HG03108 (cell line): ENCODE results near the gene CABP1.

Source experiments
- ATAC-seq: cut with Tn5 transposase; IDR thresholded peaks from one replicate; pipeline ENCODE4 v1.9.1; 2021; ENCODE audit warnings: moderate library complexity; ENCODE audit not compliant: unreplicated experiment

Gene CABP1

DNA sequence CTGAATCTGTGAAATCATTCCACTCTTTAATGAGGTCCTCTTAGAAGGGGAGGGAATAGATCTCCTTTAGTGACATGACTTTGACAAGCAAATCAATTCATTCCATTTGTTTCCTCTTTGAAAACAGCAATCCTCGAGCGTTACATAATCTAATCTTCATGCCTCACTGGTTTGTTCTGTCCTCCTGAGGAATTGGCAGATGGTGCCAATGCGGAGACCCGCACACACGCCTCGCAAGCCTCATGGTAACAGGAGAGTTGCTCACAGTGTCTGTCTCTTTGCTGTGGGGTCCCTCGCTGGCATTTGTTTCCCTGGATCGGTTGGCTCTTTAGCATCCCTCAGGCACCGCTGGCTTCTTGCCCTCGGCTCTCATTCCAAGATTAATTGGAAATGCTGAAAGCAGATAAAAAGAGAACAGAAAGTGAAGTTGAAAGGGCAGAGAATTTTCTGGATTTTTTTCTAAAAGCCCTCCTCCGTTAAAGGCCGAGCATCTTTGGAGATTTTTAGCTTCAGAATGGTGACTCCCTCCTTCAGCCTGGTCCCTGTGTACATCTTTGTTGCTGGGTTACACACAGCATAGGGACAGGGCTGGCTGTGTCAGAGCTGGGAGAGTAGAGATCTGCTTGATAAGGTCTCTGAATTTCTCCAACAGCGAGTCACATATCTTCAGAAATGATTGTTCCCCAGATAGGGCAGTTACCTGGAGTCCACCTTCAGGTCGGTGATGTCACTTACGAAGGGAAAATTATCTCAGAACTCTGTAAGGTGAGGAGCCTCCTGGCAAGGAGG is 10.1 kb upstream of the CABP1 start:
- ATAC-seq = no peak

DNA sequence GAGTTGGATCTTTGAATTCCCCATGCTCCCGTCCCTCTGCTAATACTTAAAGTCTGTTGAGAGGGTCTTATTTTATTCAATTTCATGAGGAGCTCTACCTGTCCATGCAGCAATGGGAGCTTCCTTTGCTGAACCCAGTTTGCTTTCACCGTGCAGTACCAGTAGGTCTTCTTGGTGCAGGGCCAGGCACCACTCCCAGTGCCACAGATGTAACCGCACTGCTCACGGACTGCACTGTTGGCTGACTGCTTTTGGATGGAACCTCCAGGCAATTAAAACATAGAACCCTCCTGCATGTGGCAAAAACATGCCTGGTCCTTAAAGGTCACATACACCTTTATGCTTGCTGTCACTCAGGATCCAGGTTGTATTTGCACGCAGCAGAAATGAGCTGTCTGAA is 9.3 kb upstream of the CABP1 start:
- no peak for ATAC-seq

DNA sequence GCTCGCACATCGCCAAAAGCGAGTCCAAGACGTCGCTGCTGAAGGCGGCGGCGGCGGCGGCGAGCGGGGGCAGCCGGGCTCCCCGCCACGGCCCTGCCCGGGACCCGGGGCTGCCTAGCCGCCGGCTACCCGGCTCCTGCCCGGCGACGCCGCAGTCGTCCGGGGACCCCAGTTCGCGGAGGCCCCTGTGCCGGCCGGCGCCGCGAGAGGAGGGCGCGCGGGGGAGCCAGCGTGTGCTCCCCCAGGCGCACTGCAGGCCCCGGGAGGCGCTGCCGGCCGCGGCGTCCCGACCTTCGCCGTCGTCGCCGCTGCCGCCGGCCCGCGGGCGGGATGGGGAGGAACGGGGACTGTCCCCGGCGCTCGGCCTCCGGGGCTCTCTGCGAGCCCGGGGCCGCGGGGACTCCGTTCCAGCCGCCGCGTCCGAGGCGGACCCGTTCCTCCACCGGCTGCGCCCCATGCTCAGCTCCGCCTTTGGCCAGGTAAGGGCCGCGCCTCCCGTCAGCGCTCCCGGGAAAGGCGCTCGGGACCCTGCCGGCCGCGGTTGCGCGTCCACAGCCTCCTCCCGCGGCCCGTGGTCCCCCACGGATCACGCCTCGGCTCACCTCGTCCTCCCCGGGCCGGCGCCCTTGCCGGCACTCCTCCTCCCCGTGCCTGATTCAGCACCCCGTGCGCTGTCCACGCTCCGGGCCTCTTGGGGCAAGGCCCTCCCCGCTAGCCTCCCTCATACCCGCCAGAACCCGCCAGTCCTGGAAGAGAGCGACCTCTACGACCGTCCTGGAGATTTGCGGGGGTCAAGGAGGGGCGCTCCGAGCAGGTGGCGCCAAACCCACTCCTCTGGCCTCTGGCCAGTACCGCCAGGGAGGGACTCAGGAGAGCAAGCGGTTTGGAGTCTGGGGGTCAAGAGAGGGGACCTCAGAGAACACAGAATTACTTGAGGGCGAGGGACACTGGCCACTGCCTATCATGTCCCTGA is 721 bp downstream of the CABP1 start:
- peak; percentile 30 for ATAC-seq

DNA sequence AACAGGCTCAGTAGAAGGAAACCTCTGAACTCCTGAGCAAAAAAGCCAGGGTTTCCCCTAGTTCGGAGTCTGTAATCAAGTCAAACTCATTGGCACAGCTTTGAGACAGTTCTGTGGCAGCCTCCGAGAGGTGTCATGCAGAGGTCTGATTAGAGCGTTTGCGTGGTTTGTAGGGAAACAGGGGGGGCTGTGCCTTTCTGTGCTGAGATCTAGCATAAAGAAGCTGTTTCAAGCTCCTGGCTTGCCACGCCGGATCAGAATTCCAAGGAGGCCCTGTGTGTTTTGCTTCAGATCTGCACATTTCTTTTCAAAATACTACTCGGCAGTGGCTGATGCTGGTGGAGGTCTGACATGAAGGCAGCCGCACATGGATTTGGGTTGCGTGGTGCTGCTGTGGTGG is 1.7 kb downstream of the CABP1 start:
- ATAC-seq = no peak

DNA sequence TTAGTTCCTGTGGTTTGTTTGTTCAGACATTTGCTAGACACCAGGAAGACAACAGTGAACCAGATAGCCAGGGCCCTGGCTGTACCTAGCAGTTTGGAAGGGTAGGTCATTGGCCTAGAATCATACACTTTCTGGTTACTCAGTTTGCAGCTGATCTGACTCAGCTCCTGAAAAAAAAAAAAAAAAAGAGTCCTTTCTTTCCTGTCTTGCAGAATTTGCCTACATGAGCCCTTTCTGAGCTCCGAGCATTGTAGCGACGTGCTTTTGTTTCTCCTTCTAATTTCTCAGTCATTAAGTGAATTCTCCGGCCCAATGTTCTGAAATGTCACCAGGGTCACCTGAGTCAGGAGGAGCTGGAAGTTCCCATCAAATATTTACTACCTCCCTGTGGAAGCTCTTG is 2.4 kb downstream of the CABP1 start:
- no peak for ATAC-seq

DNA sequence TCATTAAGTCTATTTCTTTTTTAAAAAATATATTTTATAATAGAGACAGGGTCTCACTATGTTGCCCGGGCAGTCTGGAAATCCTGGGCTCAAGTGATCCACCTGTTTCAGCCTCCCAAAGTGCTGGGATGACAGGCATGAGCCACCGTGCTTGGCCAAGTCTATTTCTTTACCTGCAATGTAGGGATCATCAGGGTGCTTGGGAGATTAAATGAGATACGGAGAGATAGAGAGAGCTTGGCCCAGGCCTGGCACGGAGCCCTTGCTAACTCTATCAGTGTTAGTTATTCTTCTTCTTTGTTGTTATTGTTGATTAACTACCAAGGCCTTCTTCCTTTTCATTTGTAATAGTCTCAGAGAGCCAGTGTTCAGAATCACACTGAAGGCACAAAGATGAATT is 3.1 kb downstream of the CABP1 start:
- no peak for ATAC-seq

DNA sequence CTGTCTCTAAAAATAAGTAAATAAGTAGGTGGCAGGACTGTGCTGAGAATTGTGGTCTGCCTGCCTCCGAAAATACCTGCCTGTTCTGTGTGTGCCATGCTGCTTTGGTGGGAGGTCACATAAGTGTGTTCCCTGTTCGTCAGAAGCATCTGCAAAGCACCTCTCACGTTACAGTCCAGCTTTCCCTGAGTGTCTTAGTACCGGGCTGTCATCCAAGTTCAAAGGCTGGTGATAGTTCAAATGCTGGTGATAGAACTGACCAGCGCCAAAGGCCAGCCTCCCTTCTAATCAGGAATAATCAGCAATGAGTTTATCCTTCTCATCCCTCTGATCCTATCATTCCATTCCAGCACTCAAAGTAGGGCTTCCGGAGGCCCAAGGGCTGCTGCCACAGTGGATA is 5.6 kb downstream of the CABP1 start:
- ATAC-seq = no peak

DNA sequence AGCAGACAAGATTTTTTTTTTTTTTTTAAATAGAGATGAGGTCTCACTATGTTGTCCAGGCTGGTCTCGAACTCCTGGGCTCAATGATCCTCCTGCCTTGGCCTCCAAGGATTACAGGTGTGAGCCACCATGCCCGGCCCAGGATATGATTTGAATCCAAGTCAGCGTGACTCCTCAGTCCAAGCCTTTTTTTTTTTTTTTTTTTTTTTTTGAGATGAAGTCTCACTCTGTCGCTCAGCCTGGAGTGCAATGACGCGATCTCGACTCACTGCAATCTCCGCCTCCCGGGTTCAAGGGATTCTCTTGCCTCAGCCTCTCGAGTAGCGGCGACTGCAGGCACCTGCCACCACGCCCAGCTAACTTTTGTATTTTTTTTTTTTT is 6.9 kb downstream of the CABP1 start:
- no peak for ATAC-seq

DNA sequence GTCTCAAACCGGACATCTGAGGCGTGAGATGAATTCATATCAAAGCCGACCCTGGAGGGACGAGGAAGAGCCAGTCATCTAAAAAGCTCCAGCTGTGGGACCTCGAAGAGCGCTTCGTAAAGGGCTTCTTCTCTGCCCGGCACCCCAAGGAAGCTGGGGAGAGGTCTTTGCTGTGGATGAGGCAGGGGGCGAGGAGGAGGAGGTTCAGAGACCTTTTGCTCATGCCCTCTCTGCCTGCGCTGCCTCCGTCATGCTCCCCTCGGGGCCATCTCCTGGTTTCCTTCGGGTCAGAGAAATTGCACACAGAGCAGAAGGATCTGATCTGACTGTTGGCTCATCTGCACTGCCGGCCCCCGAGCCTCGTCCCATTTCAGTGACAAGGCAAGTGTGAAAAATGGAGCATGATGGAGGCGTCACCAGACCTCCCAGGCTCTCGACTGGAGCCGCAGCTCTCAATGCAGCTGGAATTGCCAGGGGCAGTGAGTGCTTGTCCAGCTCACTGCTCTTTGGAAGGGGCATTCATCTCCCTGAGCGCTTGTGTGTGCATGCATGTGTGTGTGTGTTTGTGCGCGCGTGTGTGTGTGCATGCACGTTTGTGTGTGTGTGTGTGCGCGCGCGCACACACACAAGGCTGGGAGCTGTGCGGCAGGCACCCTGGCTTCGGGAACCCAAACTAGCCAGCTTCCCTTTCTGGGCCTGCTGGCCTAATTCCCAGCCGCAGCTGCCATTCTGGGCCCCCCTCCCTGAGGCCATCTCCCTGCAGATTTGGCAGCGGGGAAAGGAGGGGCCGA is 9.2 kb downstream of the CABP1 start:
- ATAC-seq = no peak

DNA sequence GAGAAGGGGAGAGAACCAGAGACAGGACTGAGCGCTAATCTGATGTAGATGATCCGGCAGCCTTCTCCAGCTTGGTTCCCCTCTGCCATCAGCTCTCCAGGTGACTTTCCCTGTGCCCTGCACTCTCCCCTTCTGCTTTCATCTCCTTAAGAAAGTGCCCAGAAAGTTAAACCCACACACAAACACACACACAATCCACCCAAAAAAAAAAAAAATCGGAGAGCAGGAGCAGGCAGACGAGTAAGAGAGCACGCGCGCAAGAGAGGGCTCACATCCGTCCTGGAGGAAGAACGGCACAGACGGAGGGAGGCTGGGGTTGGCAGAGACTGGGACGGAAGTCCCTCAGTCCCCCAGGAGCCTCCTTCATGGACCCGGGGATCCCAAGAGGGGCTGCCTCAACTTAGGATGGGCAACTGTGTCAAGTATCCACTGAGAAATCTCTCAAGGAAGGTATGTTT is 9.8 kb downstream of the CABP1 start:
- no peak for ATAC-seq

DNA sequence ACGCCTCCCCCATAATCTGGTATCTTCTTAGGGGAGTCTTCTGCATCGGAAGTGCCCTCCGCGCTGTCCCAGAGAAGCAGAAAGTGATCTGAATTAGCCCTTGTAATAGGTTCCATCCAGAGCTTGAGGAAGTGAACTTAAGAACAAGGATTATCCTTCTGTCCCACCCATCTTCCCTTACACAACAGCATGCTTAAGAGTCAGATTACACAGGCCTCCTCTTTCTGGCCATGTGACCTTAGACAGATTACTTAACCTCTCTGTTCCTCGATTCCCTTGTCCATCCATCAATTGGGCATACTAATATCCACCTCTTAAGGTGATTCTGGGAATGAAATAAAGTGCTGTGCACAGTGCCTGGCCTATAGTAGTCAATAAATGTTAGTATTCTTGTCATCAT is 11.4 kb downstream of the CABP1 start:
- ATAC-seq = no peak

DNA sequence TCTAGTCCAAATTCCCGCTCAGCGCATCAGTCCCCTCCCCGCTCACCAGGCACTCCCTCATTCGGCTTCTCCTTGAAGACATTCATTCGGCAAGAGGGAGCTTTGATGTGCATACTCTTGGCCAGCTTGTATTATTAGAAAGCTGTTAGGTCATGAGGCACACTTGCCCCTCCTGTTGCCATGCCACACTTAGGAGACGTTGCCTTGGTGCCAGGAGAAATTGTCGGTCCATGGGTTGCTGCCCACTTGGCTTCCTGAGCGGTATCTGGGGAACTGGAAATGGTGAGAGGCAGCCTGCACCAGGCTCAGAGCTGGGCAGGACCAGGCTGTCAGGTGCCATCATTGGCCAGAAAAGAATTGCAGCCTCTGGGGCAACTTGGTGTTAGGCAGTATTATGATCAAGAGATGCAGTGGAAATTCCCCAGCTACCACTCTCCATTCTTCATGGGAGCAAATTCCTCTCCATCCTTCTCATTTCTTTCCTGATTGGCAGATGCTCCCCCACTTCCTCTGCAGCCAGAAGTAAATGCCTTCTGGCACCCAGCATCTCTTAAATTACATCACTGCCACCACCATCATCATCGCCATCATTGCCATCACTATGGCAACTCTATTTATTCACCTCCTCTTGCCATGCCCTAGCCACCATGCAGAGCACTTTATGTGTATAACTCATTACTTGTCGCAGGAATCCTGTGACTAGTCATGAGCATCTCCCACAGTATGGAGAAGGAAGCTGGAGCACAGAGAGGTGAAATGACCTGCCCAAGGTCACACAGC is 12.4 kb downstream of the CABP1 start:
- ATAC-seq = no peak

DNA sequence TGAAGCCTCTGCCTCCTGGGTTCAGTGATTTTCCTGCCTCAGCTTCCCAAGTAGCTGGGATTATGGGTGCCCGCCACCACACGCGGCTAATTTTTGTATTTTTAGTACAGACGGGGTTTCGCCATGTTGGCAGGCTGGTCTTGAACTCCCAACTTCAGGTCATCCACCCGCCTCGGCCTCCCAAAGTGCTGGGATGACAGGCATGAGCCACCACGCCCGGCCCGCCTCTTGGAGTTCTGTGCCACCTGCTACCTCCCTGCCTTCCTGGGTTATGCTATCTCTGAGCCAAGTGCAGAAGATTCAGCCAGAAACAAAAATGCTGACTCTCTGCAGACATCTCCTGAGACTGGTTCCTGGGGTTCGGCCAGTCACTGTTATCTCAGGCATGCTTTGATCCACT is 13.2 kb downstream of the CABP1 start:
- ATAC-seq = no peak

DNA sequence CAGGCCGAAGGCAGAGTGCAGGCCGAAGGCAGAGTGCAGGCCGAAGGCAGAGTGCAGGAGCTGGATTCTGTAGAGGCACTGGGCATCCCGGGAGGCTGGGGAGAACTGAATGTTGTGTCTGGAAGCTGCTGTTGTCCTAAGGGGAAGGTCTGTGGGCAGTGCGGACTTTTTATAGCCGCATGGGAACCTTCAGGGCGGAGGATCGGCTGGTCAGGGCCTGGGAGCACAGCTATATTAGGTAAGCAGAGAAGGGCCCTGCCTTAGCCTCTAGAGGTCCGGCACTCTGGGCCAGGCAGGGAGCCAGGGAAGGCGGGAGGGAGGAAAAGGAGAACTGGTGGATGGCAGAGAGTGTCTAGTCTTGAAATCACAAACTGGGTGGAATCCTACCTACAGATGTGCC is 14.2 kb downstream of the CABP1 start:
- no peak for ATAC-seq

DNA sequence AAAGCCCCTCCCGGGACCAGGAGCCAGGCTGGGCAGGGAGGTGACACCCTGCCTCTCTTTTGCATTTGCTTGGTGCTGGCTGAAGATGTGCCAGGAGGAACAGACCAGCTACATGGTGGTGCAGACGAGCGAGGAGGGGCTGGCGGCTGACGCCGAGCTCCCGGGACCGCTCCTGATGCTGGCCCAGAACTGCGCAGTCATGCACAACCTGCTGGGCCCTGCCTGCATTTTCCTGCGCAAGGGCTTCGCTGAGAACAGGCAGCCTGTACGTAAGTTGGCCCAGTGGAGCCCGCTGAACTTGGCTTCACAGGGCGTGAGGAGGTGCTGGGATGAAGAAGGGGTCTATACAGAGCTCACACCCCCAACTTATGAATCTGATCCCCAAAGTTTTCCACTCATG is 15.6 kb downstream of the CABP1 start:
- no peak for ATAC-seq

DNA sequence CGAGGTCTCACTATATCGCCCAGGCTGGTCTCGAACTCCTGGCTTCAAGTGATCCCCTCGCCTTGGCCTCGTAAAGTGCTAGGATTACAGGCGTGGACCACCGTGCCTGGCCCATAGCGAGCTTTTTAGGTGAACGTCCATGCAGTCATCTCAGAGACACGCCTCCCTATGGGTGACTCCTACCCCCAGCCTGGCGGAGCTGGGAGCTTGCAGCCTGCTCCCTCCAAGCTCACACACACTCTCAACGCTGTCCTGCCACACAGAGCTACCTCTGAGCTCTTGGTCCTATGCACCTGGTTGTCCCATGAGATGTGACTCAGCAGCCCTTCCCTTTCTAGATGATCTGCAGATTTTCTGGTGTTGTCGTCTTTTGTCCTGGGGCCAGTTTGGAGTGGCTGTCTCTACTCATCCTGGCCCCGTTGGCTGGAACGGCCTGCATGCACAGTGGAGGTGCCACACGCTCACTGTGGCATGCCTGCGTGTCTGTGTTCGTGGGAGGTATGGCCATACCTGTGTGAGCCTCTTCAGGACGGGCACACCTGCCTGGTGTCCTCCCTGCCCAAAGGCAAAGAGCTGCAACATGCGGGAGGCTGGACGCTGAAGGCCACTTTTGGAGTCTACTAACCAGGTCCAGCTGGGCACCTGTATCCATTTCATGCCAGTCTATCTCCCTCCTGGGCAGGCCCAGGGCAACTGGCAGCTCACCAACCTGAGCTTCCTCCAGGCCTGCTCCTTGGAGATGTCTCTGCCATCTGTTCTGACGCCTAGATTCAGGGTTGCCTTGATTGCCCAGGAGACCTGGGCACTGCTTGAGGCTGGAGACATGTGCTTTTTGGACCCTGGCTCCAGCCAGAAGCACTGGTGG is 18.1 kb downstream of the CABP1 start:
- ATAC-seq = no peak

DNA sequence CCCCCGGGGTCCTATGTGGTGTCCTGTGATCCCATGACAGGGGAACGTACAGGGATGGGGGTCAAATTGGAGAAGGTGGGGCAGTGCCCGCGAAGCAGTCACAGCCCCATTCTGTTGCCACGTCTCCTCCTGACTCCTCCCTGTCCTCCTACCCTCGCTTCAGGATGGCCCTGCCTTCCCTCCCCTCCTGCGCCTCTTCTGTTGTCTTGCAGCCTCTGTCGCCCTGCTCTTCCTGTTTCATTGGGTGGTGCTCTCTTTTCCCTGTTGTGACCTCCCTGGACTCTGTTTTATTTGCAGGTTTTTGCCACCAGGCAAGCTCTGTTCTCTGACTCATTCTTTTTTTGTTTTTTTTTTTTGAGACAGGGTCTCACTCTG is 18.7 kb downstream of the CABP1 start:
- ATAC-seq = no peak

DNA sequence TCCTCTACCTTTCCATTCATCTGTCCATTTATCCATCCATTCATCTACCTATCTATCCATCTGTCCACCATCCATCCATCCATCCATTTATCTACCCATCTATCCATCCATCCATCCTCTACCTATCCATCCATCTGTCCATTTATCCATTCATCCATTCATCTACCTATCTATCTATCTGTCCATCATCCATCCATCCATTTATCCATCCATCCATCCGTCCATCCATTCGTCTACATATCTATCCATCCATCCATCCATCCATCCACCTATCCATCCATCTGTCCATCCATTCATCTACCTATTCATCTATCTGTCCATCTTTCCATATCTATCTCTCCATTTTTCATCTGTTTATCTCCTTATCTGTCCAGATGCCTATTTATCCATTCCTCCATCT is 21.0 kb downstream of the CABP1 start:
- ATAC-seq = no peak

DNA sequence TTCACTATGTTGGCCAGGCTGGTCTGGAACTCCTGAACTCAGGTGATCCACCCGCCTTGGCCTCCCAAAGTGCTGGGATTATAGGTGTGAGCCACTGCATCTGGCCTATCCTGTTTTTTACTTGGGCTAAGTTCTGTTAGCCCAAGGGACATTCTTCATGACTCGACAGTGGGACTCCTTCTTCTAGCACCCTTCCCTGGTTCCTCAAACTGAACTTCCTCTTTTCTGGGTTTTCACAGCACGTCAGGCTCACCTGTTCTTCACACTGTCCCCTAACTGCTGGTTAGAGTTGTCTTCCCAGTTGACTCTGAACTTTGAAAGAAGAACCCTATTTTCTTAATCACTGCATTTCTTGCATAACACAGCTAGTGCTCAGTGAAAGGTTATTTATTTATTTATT is 22.5 kb downstream of the CABP1 start:
- no peak for ATAC-seq

DNA sequence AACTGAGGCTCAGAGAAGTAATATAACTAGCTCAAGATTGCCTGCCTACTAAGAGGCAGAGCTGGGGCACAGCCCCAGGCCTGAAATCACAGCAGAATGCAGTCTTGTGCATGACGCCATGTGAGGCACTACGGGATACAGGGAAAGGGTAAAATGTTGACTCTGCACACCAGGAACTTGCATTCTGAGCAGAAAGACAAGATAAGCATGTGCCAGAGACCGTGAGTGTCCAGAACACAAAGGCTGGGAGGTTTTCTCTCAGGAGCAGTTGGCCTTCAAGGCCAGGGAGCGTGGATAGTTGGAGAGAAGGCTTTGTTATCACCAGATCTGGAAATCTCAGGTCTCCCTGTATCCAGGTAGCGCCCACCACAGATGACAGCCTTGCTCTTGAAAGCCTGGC is 23.3 kb downstream of the CABP1 start:
- ATAC-seq = no peak
